Pancreas (tissue), 10 donors: Measurements from ENCODE around the gene LYSMD4. TPM values are rescaled to one million over a fixed set of nuclear protein-coding genes. Genes with fewer than 3 reads are reported as not detected.
A peak's percentile ranks its signal among the peaks of the same experiment; 100 is the strongest.

Experiments
- ATAC-seq, 4 donors: fragments of 200-7000 bp; cut with Tn5 transposase; one replicate each; pipeline versions ENCODE4 v1.8.0 to v1.9.1; 2020; ENCODE audit warnings: mild to moderate bottlenecking in 4 of 4, moderate library complexity in 4 of 4
- DNase-seq, 6 donors: peaks; one replicate each; pipeline ENCODE4 v3.0.0-alpha.2; 2020
- FAIRE-seq: peaks from 2 replicates; lab custom pipeline; 2012; peaks lifted over from hg19 to GRCh38; lab: Jason Lieb, UNC
- H3K27ac ChIP-seq, 4 donors: fragments of 200-600 bp; sonication (generic); 1 replicate in 3 of 4; 2 replicates in 1 of 4; pipeline versions ENCODE4 v1.5.0 to v1.8.0; 2020
- H3K27me3 ChIP-seq, 4 donors: fragments of 200-600 bp; one replicate each; pipeline ENCODE4 v1.8.0; 2021
- H3K36me3 ChIP-seq, 3 donors: fragments of 200-600 bp; sonication (generic) in 1 of 3; one replicate each; pipeline versions ENCODE4 v1.5.0 to v1.8.0; 2020 to 2021
- H3K4me1 ChIP-seq, 3 donors: fragments of 200-600 bp; one replicate each; pipeline ENCODE4 v1.8.0; 2021
- H3K4me3 ChIP-seq, 4 donors: fragments of 200-600 bp; sonication (generic) in 2 of 4; one replicate each; pipeline versions ENCODE4 v1.5.0 to v1.8.0; 2020 to 2021
- H3K9me3 ChIP-seq, 4 donors: fragments of 200-600 bp; one replicate each; pipeline ENCODE4 v1.8.0; 2021
- WGBS, 2 donors: extraction: QIAGEN DNeasy Blood & Tissue Kit; methylation state at CpG; one replicate each; pipeline ENCODE4 v1.1.7; 2013; 5-methylcytosine and 5-hydroxymethylcytosine counted together
- intact Hi-C, 3 donors: fragments of 100-400 bp; cut with DNase I; formaldehyde crosslinking; loops; one replicate each; pipeline versions ENCODE4 v1.11.1 to v1.14.2; 2022
- polyA plus RNA-seq, 2 donors: library from polyadenylated mRNA; stranded (reverse); fragments of 200-250 nt; gene quantifications; one replicate each; pipeline ENCODE4 v1.2.3, GENCODE V29; 2013
- total RNA-seq, 6 donors: library from RNA; stranded (reverse); fragmentation: NEBNext Ultra II Directional in 4 of 6; extraction: Animal tissue kit (Norgen Biotek cat#: 25700) in 4 of 6; gene quantifications; one replicate each; pipeline versions ENCODE4 v1.2.1 to v1.2.4, GENCODE V29; 2021 to 2023
- TF ChIP-seq, protein P1 (sequence below), 4 donors: fragments of 200-600 bp; sonication (generic) in 3 of 4; IDR thresholded peaks; one replicate each; pipeline versions ENCODE4 v1.5.0 to v1.8.0; 2021; ENCODE audit warnings: antibody characterized with exemption in 4 of 4
- donor health status: healthy with polysubstance abuse.
- donor health status: DM: no; HTN: no; CAD: no; lungs with moderate emphysema.
- donor health status: DM: no; HTN: no; CAD: no.
- donor health status: control.
- donor health status: control.
- donor health status: Bipolar disorder and iron deficiency.
- donor health status: DM: yes; HTN: yes; CAD: no.
- donor health status: DM: no; HTN: no; CAD: no.
- donor health status: DM: no; HTN: no; CAD: no.
- donor health status: DM: yes; HTN: yes; CAD: no.

Gene LYSMD4
- total and polyA plus RNA-seq, 8 donors: 3.4 to 12.3 (median 5.1) TPM

- intact Hi-C loops: no loop called here
- no peaks in the 10 kb centered on the region for H3K36me3 ChIP-seq
- no peak for FAIRE-seq
- H3K9me3 ChIP-seq: no peaks in the 10 kb centered on the region
- no peak overlapping the region for H3K27ac ChIP-seq
- TF ChIP-seq, protein P1, sequence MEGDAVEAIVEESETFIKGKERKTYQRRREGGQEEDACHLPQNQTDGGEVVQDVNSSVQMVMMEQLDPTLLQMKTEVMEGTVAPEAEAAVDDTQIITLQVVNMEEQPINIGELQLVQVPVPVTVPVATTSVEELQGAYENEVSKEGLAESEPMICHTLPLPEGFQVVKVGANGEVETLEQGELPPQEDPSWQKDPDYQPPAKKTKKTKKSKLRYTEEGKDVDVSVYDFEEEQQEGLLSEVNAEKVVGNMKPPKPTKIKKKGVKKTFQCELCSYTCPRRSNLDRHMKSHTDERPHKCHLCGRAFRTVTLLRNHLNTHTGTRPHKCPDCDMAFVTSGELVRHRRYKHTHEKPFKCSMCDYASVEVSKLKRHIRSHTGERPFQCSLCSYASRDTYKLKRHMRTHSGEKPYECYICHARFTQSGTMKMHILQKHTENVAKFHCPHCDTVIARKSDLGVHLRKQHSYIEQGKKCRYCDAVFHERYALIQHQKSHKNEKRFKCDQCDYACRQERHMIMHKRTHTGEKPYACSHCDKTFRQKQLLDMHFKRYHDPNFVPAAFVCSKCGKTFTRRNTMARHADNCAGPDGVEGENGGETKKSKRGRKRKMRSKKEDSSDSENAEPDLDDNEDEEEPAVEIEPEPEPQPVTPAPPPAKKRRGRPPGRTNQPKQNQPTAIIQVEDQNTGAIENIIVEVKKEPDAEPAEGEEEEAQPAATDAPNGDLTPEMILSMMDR (IDR thresholded peaks at IDR 0.05): no peak
- 57 to 62% methylated on average over 6 of the region's 6 CpGs for WGBS, 2 donors
- no peaks in the 10 kb centered on the region for H3K4me1 ChIP-seq
- H3K27me3 ChIP-seq: no peaks in the 10 kb centered on the region
- H3K4me3 ChIP-seq: no peak overlapping the region
- DNase-seq: no peak
- peak in 2 of 4 donors; percentile 33 to 55 for ATAC-seq
Observed at GRCh38 chr15:99749386-99749785, 16.1 kb upstream of the LYSMD4 start.

DNA sequence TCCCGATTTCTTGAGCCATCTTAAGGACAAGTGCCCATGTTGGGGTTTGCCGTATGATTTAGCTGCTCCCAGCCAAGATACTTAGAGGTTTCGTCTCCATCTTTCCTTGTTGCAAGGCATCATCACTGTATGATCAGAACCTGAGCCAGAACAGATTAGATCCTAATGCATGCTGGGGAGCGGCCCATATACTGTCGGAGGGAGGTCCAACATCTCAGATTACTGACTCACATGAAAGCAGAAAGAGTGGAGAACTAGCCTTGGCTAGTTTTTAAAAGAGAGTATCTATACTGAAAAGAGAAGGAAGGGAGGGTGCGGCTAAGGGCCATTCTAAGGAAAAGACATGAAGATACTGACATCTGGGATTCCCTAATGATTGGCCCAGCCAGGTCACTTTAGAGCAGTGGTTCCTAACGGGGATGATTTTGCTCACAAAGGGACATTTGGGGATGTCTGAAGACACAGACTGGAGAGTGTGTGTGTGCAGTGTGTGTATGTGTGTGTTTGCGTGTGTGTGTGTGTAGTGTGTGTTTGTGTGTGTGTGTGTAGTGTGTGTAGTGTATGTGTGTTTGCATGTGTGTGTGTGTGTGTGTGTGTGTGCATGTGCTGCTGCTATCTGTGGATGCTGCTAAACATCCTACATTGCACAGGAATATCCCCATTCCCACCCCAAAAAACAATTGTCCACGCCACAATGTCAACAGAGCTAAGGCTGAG is 12.3 kb upstream of the LYSMD4 start:
- ATAC-seq (no peak), FAIRE-seq (no peak), DNase-seq (no peak)
- no peaks in the 10 kb centered on the region for H3K4me1 ChIP-seq
- H3K9me3 ChIP-seq: no peaks in the 10 kb centered on the region
- TF ChIP-seq, protein P1 (IDR thresholded peaks at IDR 0.05): no peak
- no peak overlapping the region for H3K4me3 ChIP-seq
- no peaks in the 10 kb centered on the region for H3K36me3 ChIP-seq
- WGBS, 2 donors: 86 to 88% methylated on average over 9 of the region's 9 CpGs
- intact Hi-C loops: no loop called here
- H3K27me3 ChIP-seq: no peaks in the 10 kb centered on the region
- H3K27ac ChIP-seq: no peak overlapping the region

DNA sequence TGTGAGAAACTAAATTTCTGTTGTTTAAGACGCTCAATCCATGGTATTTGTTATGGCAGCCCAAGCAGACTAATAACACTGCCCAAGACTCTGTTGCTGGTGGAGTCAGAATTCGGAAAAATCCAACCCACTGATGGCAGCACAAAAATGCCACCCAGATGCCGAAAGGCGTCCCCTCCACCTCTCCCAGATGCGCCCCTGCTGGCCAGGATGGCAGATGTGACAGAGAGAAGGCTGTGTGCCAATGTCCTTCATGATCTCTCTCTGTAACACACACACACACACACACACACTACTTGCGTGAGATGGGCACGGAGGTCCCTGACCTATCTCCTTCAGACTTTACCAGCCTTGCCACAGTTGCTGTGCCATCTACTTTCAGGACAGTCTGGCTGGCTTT is 10.9 kb upstream of the LYSMD4 start:
- no peak overlapping the region for H3K27ac ChIP-seq
- no peak for FAIRE-seq
- TF ChIP-seq, protein P1 (IDR thresholded peaks at IDR 0.05): no peak
- no peak for DNase-seq
- 82 to 86% methylated on average over 7 of the region's 7 CpGs for WGBS, 2 donors
- no peaks in the 10 kb centered on the region for H3K4me1 ChIP-seq
- no peaks in the 10 kb centered on the region for H3K36me3 ChIP-seq
- H3K9me3 ChIP-seq: no peaks in the 10 kb centered on the region
- intact Hi-C loops: no loop called here
- ATAC-seq: no peak
- no peak overlapping the region for H3K4me3 ChIP-seq
- H3K27me3 ChIP-seq: no peaks in the 10 kb centered on the region

- ATAC-seq: no peak
- Histone ChIP-seq H3K36me3 (no peaks in the 10 kb centered on the region), H3K9me3 (no peaks in the 10 kb centered on the region), H3K4me1 (no peaks in the 10 kb centered on the region), H3K4me3 (no peak overlapping the region), H3K27me3 (no peaks in the 10 kb centered on the region), H3K27ac (no peak overlapping the region)
- intact Hi-C loops: no loop called here
- TF ChIP-seq, protein P1 (IDR thresholded peaks at IDR 0.05): no peak
- no peak for DNase-seq
- FAIRE-seq: no peak
- 81 to 83% methylated on average over 2 of the region's 2 CpGs for WGBS, 2 donors
Observed at GRCh38 chr15:99741835-99742234, 8.6 kb upstream of the LYSMD4 start.
